NCI-H1436 treated with DMSO at 0.1 percent for 48 hours (cell line): ENCODE results near the gene TUSC2.

ENCODE experiments used
- DNase-seq: peaks from one replicate; lab custom pipeline; 2025; lab: John Stamatoyannopoulos, UW

TUSC2 gene

GRCh38 chr3:50354186-50354764 lies 26.3 kb upstream of the TUSC2 start:
- no peak for DNase-seq

GRCh38 chr3:50353245-50354004 lies 25.4 kb upstream of the TUSC2 start:
- DNase-seq = no peak

DNA sequence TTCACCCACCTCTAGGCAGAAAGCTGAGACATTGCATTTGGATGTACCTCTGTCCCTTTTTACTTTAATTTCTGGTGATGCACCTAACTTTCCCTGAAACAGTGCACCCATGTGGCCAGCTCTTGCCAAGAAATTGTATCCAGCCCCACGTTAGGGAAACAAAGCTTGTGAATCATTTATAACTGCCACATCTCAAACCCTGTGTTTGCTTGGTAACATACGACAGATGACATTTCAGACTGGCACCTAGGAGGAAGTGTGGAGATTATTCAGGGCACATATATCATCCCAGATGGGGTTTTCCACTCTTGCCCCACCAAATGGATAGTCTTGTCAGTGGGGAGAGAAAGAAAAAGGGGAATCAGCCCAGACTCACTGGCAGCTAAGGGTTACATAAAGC lies 24.8 kb upstream of the TUSC2 start:
- DNase-seq = no peak

- no peak for DNase-seq
Measured at GRCh38 chr3:50351323-50351697, 23.3 kb upstream of the TUSC2 start.

DNA sequence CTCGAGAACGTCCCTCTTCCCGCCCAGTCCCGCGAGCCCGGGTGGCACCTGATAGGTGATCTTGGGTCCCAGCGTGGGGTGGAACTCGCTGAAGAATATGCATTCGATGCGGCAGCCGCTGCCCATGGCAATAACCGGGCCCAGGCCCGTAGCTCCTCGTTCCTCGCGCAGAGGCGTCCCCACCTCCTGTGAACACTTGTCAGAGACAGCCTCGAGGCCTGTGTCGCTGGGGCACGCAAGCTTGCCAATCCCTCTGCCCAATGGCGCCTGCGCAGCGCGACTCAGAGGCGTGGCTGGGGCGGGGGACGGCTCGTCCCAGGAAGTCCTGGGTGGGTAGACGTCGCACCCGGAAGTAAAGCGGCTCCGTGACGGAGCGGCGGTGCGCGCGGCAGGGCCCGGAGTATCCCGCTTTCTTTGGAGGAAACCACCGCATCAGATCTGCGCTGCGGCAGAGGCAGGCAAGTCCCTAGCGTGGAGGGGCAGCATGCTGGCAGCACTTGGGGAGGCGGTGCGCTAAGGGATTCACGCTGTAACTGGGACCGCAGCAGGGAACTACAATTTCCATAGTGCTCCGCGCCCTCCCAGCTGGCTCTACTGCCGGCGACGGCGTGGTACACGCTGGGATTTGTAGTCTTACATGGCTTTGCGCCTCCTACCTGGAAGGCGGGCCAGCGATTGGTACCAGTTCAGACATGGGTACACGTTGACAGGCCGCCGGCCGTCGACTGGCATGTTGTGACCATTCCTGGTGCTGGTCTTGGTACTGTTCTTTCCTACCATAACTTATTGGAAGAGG lies 22.7 kb upstream of the TUSC2 start, which contains the start of the genes CYB561D2 and NPRL2:
TSS of gene CYB561D2 (plus strand) at position 336 of the 796 bp plus-strand sequence. CDS start 572 bp downstream, outside the sequence.
TSS of gene NPRL2 (minus strand) at position 249 of the 796 bp plus-strand sequence. CDS start at position 126, 123 bp downstream.
- DNase-seq = peak; percentile 27

- no peak for DNase-seq
Measured at GRCh38 chr3:50350213-50350526, 22.1 kb upstream of the TUSC2 start.

- no peak for DNase-seq
Measured at GRCh38 chr3:50347187-50347813, 19.3 kb upstream of the TUSC2 start.

GRCh38 chr3:50345586-50346234 lies 17.7 kb upstream of the TUSC2 start, which contains the start of gene ZMYND10:
Gene ZMYND10 (minus strand): TSS chr3:50345732. CDS start chr3:50345579, 153 bp downstream.
- DNase-seq = no peak

DNA sequence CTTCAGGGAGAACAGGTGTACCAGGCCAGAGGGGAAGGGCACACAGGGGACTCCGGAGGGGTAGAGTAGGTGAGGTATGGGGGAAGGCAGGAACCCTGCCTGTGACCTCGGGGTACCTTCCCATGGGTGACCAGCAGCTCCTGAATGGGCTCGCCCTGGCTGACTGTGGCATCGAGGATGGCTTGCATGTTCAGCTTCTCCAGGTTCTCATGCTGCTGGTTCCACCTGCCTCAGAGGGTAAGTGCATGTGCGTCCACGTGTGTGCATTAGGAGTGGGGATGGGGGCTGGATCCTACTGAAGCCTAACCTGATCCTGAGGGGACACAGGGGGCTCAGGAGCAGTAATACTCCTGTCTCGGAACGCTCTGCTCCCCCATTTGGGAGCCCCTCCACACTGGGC lies 17.0 kb upstream of the TUSC2 start:
- DNase-seq = no peak

DNA sequence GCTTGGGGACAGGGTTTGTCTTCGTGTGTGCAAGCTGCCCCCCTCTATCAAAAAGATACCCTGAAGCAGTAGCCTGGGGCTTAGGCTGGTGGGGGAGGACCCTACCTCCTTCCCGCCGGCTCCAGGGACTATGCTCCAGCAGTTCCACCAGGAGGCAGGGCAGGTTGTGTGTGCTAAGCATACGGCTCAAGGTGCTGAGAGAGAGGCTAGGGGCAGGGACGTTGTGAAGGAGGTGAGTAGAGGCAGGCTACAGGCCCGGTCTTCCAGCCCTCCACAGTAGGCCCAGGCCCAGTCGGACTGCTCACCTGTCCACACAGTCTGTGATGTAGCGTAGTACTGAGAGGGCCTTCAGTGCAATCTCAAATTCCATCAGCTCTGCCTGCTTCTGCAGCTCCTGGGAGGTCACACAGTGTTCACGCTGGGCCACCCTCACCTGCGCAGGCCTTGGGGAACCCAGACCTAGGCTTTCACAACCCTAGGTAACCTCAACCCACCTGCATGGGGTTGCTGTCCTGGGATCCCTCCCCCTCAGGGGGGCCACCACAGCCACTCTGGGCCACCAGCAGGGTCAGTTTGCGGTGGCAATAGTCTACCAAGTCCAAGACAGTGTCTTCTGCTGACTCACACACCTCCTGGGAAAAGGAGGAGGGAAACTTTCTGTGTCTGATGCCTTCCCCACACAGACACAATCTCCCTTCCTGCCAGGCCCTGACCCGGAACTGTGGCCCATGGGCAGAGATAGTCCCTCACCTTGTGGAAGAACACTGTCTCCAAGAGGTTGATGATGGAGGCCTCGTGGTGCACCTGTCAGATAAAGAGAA lies 15.0 kb upstream of the TUSC2 start:
- no peak for DNase-seq

DNA sequence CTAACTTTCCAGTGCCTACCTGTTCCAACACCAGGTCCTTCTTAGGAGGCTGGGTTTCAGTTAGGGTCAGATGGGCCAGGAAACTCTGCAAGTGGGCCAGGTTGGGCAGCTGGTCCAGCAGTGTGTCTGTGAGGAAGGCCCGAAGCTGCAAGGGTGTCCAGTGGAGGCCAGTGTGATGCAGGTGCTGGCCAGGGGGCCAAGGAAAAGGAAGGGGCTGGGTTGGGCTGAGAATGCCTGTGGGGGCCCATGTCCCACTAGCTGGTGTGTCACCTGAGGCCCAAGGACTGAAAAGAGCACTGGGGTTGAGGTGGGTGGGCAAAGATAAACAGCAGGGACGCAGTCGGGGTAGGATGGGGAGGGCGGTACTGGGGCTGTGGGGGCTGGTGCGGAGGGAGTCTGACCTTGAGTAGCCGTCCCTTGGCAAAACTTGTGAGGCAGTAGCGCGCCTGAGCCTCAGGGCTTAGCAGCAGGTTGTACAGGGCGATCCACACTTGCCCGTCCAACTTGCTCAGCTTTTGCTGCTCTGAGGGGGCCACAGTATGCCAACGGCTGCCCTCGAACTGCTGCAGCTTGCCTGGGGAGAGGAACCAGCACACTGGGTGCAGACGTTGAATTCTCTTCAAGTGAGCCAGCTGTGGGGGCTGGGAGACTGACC lies 14.1 kb upstream of the TUSC2 start:
- DNase-seq = no peak

- DNase-seq = no peak
Measured at GRCh38 chr3:50341537-50341936, 13.5 kb upstream of the TUSC2 start.

DNA sequence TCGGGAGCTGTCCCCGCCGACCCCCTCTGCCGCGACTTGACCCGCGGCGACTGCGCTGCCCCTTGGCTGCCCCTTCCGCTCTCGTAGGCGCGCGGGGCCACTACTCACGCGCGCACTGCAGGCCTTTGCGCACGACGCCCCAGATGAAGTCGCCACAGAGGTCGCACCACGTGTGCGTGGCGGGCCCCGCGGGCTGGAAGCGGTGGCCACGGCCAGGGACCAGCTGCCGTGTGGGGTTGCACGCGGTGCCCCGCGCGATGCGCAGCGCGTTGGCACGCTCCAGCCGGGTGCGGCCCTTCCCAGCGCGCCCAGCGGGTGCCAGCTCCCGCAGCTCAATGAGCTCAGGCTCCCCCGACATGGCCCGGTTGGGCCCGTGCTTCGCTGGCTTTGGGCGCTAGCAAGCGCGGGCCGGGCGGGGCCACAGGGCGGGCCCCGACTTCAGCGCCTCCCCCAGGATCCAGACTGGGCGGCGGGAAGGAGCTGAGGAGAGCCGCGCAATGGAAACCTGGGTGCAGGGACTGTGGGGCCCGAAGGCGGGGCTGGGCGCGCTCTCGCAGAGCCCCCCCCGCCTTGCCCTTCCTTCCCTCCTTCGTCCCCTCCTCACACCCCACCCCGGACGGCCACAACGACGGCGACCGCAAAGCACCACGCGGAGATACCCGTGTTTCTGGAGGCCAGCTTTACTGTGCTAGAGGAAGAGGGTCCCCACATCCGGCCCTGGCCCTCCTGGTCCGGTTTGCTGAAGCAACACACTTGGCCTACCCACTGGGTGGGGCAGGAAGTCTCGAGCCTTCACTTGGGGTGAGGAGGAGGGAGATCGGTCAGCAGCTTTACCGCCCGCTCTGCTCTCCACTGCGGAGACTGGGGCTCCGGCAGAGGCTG lies 12.7 kb upstream of the TUSC2 start, which contains the start of gene RASSF1:
TSS of gene RASSF1 (minus strand) at position 389 of the 882 bp plus-strand sequence. CDS start at position 358, 31 bp downstream.
- DNase-seq = no peak

DNA sequence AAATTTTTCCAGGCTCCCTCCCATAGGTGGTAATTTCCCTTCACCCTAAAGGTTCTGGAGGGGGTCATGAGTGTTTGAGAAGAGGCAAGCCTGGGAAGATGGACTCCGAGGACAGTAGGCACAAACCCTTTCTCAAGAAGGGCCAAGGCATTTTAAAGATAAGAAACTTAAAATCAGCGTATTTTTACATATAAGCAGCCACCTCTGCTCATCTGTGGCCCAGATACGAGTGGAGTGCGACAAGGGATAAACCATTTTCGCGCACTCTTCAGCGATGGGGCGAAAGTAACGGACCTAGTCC lies 12.1 kb upstream of the TUSC2 start:
- DNase-seq = no peak

DNA sequence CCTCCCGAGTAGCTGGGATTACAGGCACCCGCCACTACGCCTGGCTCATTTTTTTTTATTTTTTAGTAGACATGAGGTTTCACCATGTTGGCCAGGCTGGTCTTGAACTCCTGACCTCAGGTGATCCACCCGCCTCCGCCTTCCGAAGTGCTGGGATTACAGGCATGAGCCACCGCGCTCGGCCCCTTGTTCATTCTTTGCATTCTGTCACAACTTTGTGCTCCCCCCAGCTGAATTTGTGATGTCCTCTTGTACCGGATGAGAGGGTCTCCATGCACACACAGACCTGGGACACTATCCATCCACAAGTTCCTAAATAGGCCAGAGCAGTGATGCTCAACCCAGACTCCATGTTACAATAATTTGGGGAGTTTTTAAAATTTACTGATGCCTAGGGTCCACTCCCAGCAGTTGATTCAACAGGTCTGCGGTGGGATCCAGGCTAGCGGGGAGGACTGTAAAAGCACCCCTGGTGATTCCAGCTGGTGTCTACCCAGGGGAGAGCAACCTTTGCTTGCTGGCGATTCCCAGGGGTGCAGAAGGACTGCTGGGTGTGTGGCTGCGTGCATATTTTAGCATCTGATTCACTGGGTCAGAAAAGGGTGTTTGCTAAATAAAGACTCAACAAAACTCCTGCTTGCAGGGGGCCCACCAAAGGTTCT lies 11.6 kb upstream of the TUSC2 start:
- no peak for DNase-seq

GRCh38 chr3:50338965-50339364 lies 10.9 kb upstream of the TUSC2 start:
- DNase-seq = no peak

- DNase-seq = peak; percentile 79
Measured at GRCh38 chr3:50337175-50337861, 9.3 kb upstream of the TUSC2 start.

GRCh38 chr3:50336452-50337174 lies 8.6 kb upstream of the TUSC2 start:
- no peak for DNase-seq
